Prostate gland (tissue), 2 donors: ENCODE results near the gene IL1RAPL1.

ENCODE experiments used
- CTCF ChIP-seq, 4 experiments: fragments of 200-600 bp in 2 of 4; fragments of 450-650 bp in 2 of 4; sonication (generic) in 2 of 4; IDR thresholded peaks; 1 replicate in 3 of 4; 2 replicates in 1 of 4; pipeline ENCODE4 v1.5.1; 2016 to 2019; ENCODE audit warnings: antibody characterized with exemption in 4 of 4, mild to moderate bottlenecking in 2 of 4, moderate library complexity in 2 of 4
- POLR2A ChIP-seq: fragments of 450-650 bp; IDR thresholded peaks from one replicate; pipeline ENCODE4 v1.6.1; 2016; ENCODE audit warnings: antibody characterized with exemption, mild to moderate bottlenecking
- POLR2AphosphoS5 ChIP-seq: sonication (generic); formaldehyde crosslinking; IDR thresholded peaks from one replicate; pipeline ENCODE4 v1.6.1; 2017; ENCODE audit warnings: antibody characterized with exemption

GRCh38 chrX:29640106-29640505 is 1052.9 kb downstream of the IL1RAPL1 start:
- no peak for TF ChIP-seq CTCF (IDR thresholded peaks at IDR 0.05)
- no peak for TF ChIP-seq POLR2A
- no peak for TF ChIP-seq POLR2AphosphoS5
